ENCODE data around the gene PCDHGC5.

Gene PCDHGC5

GRCh38 chr5:141488591-141489561 lies at the start of gene PCDHGC5:
PCDHGC5 (plus strand) TSS chr5:141489081; CDS start chr5:141489241, 160 bp downstream.
- DNase-seq, result no peak

GRCh38 chr5:141439411-141440141 lies 49.3 kb upstream of the PCDHGC5 start:
- DNase-seq, result no peak

- no peak for DNase-seq
These were observed 48.5 kb upstream of the PCDHGC5 start for GRCh38 chr5:141440341-141440740.

- DNase-seq, result no peak
These were observed 47.2 kb upstream of the PCDHGC5 start for GRCh38 chr5:141441571-141442170.

DNA sequence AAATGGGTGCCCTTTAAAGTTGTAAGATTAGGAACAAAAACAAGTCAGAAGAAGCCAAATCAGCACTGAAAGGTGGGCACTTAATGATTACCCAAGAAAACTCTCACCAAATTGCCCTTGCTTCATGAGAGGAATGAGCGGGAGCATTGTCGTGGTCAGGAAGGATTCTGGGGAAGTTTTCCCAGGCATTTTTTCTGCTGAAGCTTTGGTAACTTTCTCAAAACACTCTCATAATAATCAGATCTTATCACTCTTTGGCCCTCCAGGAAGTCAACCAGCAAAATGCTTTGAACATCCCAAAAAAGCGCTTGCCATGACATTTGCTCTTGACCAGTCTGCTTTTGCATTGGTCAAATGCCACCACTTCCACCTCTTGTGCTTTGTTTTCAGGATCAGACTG lies 23.5 kb upstream of the PCDHGC5 start:
- DNase-seq, result no peak

GRCh38 chr5:141475625-141476131 lies 13.2 kb upstream of the PCDHGC5 start, which contains the start of gene PCDHGC3:
PCDHGC3 (plus strand) TSS chr5:141475966; CDS start chr5:141476117, 151 bp downstream.
- no peak for DNase-seq

- DNase-seq, result no peak
These were observed 12.6 kb upstream of the PCDHGC5 start for GRCh38 chr5:141476132-141476911.

GRCh38 chr5:141477044-141477575 lies 11.8 kb upstream of the PCDHGC5 start:
- DNase-seq, result no peak

GRCh38 chr5:141477815-141478214 lies 11.1 kb upstream of the PCDHGC5 start:
- DNase-seq, result no peak

- DNase-seq, result no peak
These were observed 10.4 kb upstream of the PCDHGC5 start for GRCh38 chr5:141478321-141478945.

- no peak for DNase-seq
These were observed 9.1 kb upstream of the PCDHGC5 start for GRCh38 chr5:141479776-141480175.

DNA sequence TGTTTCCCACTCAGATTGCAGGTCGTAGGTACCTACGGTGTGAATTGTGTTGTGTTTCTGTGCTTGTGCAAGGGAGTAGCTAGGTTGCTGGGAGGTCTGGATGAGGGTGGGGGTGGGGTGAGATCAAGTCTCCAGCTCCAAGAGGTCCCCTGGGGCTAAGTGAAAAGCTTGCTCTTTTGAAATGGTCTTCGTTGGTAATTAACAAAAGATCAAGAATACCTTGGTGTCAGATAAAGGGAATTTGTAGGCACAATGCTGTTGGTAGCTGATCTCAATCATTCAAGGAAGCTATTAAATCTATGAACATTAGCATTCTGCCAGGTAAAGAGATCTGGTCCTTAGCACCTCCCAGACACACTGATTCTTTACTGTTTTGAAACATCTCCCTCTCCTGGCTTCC lies 5.0 kb upstream of the PCDHGC5 start:
- DNase-seq, result no peak

- no peak for DNase-seq
These were observed 4.6 kb upstream of the PCDHGC5 start for GRCh38 chr5:141484310-141484640.

- no peak for DNase-seq
These were observed 4.1 kb upstream of the PCDHGC5 start, which contains the start of gene PCDHGC4 for GRCh38 chr5:141484641-141485311. PCDHGC4 (plus strand) TSS chr5:141485030; CDS start chr5:141485174, 144 bp downstream.

DNA sequence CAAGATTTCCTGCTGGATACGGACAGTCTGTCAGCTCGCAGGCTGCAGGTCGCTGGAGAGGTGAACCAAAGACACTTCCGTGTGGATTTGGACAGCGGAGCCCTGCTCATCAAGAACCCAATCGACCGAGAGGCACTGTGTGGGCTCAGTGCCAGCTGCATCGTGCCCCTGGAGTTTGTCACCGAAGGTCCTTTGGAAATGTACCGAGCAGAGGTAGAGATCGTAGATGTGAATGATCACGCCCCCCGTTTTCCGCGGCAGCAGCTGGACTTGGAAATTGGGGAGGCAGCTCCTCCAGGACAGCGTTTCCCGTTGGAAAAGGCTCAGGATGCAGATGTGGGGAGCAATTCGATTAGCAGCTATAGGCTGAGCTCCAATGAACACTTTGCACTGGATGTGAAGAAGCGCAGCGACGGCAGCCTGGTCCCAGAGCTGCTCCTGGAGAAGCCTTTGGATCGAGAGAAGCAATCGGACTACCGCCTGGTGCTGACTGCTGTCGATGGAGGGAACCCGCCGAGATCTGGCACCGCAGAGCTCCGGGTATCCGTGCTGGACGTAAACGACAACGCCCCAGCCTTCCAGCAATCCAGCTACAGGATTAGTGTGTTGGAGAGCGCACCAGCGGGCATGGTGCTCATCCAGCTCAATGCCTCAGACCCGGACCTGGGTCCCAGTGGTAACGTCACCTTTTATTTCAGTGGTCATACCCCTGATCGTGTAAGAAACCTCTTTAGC lies 3.4 kb upstream of the PCDHGC5 start:
- no peak for DNase-seq

GRCh38 chr5:141486091-141486490 lies 2.8 kb upstream of the PCDHGC5 start:
- no peak for DNase-seq

- no peak for DNase-seq
These were observed 1.8 kb upstream of the PCDHGC5 start for GRCh38 chr5:141487131-141487530.

DNA sequence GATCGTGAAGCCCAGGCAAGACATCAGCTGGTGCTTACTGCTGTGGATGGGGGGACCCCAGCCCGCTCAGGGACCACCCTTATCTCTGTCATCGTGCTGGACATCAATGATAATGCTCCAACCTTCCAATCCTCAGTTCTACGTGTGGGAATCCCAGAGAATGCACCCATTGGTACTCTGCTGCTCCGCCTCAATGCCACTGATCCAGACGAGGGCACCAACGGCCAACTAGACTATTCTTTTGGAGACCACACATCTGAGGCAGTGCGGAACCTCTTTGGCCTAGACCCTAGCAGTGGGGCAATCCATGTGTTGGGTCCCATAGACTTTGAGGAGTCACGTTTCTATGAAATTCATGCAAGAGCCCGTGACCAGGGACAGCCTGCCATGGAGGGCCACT lies 960 bp downstream of the PCDHGC5 start:
- DNase-seq, result no peak

GRCh38 chr5:141490271-141490670 lies 1.4 kb downstream of the PCDHGC5 start:
- no peak for DNase-seq

DNA sequence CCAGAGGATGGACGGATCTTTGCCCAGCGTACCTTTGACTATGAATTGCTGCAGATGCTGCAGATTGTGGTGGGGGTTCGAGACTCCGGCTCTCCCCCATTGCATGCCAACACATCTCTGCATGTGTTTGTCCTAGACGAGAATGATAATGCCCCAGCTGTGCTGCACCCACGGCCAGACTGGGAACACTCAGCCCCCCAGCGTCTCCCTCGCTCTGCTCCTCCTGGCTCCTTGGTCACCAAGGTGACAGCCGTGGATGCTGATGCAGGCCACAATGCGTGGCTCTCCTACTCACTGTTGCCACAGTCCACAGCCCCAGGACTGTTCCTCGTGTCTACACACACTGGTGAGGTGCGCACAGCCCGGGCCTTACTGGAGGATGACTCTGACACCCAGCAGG lies 1.9 kb downstream of the PCDHGC5 start:
- no peak for DNase-seq

Measured in activated effector memory CD4-positive, alpha-beta T cell treated with Interleukin-2 at 50 U/mL for 16 hours (primary cell).